Measurements from ENCODE around the gene TLCD2. TPM values are rescaled to one million over a fixed set of nuclear protein-coding genes. Genes with fewer than 3 reads are reported as not detected.

TLCD2 gene
- total RNA-seq, 1 experiment from 2014 or later: 1.9 TPM

DNA sequence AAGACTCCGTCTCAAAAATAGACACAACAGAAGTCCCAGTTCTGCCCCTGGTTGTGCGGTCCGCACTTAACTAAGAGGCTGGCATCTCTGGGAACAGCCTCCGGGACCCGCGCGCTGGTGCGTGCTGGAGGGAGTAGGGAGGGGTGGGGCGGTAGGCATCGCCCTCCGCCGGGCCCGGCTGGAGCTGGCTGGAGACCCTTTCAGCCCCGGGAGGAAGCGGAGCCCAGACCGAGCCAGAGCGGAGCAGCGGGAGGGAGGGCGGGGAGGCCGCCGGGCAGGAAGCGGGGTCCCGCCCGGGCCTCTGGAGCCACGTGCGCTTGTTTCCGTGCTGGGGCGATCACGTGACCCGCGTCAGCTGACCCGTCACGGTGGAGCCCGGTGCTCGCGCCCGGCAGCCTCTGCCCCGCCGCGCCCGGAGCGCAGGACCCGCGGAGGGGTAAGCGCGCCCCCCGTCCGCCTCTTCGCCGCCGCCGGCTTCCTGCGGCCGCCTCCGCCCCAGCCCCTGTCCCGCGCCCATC, 14.2 kb upstream of the TLCD2 start, which contains the start of gene WDR81 (continued):
- TF ChIP-seq, protein P1, sequence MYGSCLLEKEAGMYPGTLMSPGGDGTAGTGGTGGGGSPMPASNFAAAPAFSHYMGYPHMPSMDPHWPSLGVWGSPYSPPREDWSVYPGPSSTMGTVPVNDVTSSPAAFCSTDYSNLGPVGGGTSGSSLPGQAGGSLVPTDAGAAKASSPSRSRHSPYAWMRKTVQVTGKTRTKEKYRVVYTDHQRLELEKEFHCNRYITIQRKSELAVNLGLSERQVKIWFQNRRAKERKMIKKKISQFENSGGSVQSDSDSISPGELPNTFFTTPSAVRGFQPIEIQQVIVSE (CRISPR knock-in tag; IDR thresholded peaks at IDR 0.05; ENCODE audit: borderline replicate concordance): no peak
- TF ChIP-seq NR2C2 (CRISPR knock-in tag; IDR thresholded peaks at IDR 0.05): no peak
- TF ChIP-seq FOXK1 (CRISPR knock-in tag; IDR thresholded peaks at IDR 0.05): peak; percentile 100
- peak; percentile 11; the same call in 1 of the 2 replicates for TF ChIP-seq ZBTB21 (CRISPR knock-in tag; IDR thresholded peaks at IDR 0.05; ENCODE audit: borderline replicate concordance)
- no peak for TF ChIP-seq NFE2L1 (CRISPR knock-in tag; IDR thresholded peaks at IDR 0.05)
- TF ChIP-seq, protein P2, sequence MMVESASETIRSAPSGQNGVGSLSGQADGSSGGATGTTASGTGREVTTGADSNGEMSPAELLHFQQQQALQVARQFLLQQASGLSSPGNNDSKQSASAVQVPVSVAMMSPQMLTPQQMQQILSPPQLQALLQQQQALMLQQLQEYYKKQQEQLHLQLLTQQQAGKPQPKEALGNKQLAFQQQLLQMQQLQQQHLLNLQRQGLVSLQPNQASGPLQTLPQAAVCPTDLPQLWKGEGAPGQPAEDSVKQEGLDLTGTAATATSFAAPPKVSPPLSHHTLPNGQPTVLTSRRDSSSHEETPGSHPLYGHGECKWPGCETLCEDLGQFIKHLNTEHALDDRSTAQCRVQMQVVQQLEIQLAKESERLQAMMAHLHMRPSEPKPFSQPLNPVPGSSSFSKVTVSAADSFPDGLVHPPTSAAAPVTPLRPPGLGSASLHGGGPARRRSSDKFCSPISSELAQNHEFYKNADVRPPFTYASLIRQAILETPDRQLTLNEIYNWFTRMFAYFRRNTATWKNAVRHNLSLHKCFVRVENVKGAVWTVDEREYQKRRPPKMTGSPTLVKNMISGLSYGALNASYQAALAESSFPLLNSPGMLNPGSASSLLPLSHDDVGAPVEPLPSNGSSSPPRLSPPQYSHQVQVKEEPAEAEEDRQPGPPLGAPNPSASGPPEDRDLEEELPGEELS (CRISPR knock-in tag; IDR thresholded peaks at IDR 0.05): peak; percentile 76; the same call in 1 of the 2 replicates
- no peak for TF ChIP-seq MXD4 (CRISPR knock-in tag; IDR thresholded peaks at IDR 0.05; ENCODE audit: borderline replicate concordance)
- no peak for TF ChIP-seq NFATC4 (CRISPR knock-in tag; IDR thresholded peaks at IDR 0.05)
- TF ChIP-seq, protein P3, sequence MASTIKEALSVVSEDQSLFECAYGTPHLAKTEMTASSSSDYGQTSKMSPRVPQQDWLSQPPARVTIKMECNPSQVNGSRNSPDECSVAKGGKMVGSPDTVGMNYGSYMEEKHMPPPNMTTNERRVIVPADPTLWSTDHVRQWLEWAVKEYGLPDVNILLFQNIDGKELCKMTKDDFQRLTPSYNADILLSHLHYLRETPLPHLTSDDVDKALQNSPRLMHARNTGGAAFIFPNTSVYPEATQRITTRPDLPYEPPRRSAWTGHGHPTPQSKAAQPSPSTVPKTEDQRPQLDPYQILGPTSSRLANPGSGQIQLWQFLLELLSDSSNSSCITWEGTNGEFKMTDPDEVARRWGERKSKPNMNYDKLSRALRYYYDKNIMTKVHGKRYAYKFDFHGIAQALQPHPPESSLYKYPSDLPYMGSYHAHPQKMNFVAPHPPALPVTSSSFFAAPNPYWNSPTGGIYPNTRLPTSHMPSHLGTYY (CRISPR knock-in tag; IDR thresholded peaks at IDR 0.05): no peak
- no peak for TF ChIP-seq ZNF317 (CRISPR knock-in tag; IDR thresholded peaks at IDR 0.05; ENCODE audit: borderline replicate concordance, low read depth)
- TF ChIP-seq, protein P4, sequence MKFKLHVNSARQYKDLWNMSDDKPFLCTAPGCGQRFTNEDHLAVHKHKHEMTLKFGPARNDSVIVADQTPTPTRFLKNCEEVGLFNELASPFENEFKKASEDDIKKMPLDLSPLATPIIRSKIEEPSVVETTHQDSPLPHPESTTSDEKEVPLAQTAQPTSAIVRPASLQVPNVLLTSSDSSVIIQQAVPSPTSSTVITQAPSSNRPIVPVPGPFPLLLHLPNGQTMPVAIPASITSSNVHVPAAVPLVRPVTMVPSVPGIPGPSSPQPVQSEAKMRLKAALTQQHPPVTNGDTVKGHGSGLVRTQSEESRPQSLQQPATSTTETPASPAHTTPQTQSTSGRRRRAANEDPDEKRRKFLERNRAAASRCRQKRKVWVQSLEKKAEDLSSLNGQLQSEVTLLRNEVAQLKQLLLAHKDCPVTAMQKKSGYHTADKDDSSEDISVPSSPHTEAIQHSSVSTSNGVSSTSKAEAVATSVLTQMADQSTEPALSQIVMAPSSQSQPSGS (CRISPR knock-in tag; IDR thresholded peaks at IDR 0.05; ENCODE audit: borderline replicate concordance, low read depth): no peak
- TF ChIP-seq ZNF138 (CRISPR knock-in tag; conservative IDR thresholded peaks at IDR 0.05): no peak
- peak; percentile 80 for TF ChIP-seq ETV6 (CRISPR knock-in tag; IDR thresholded peaks at IDR 0.05)
- 0 out of 2 replicates have a peak, but pooled peaks have one; percentile 22 for TF ChIP-seq ESRRA (CRISPR knock-in tag; IDR thresholded peaks at IDR 0.05; ENCODE audit: borderline replicate concordance)
- TF ChIP-seq HMGA2 (CRISPR knock-in tag; IDR thresholded peaks at IDR 0.05): no peak
- TF ChIP-seq, protein P5, sequence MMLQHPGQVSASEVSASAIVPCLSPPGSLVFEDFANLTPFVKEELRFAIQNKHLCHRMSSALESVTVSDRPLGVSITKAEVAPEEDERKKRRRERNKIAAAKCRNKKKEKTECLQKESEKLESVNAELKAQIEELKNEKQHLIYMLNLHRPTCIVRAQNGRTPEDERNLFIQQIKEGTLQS (CRISPR knock-in tag; conservative IDR thresholded peaks at IDR 0.05): no peak
- TF ChIP-seq, protein P6, sequence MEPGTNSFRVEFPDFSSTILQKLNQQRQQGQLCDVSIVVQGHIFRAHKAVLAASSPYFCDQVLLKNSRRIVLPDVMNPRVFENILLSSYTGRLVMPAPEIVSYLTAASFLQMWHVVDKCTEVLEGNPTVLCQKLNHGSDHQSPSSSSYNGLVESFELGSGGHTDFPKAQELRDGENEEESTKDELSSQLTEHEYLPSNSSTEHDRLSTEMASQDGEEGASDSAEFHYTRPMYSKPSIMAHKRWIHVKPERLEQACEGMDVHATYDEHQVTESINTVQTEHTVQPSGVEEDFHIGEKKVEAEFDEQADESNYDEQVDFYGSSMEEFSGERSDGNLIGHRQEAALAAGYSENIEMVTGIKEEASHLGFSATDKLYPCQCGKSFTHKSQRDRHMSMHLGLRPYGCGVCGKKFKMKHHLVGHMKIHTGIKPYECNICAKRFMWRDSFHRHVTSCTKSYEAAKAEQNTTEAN (CRISPR knock-in tag; IDR thresholded peaks at IDR 0.05): peak; percentile 39; the same call in 1 of the 2 replicates
- no peak for TF ChIP-seq ATF1 (CRISPR knock-in tag; IDR thresholded peaks at IDR 0.05)
- TF ChIP-seq ZNF121 (CRISPR knock-in tag; IDR thresholded peaks at IDR 0.05): no peak
- TF ChIP-seq, protein P7, sequence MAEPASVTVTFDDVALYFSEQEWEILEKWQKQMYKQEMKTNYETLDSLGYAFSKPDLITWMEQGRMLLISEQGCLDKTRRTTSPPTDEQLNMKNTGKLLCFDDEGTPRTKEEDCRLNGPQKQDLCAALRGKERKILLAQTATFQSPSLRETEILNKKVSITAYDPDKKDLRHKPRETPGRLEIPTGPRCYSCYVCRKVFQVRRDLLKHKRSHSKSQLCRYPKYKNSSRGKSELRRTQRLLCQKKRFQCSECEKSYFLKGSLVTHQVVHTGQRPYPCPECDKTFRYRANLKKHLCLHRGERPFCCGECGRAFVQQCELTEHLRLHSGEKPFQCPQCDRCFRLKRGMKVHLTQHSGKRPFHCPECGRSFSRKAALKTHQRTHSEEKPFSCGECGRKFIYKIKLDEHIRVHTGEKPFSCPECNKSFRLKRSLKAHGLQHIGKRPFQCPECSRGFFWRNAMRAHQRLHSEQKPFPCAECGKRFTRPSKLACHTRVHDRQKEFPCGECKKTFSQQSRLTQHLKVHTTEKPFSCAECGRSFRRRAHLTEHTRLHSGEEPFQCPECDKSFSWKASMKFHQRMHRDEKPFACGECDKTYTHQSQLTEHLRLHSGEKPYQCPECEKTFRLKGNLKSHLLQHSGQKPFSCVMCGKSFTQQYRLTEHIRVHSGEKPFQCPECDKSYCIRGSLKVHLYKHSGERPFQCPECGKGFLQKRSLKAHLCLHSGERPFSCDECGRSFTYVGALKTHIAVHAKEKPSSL (CRISPR knock-in tag; conservative IDR thresholded peaks at IDR 0.05): no peak
- no peak for TF ChIP-seq KAT7 (CRISPR knock-in tag; IDR thresholded peaks at IDR 0.05; ENCODE audit: borderline replicate concordance)
- TF ChIP-seq TCF7 (CRISPR knock-in tag; IDR thresholded peaks at IDR 0.05; ENCODE audit: low read depth): no peak
- no peak for TF ChIP-seq IRF2 (CRISPR knock-in tag; IDR thresholded peaks at IDR 0.05; ENCODE audit: borderline replicate concordance, low read depth)
- no peak for TF ChIP-seq CREM (CRISPR knock-in tag; IDR thresholded peaks at IDR 0.05)
- TF ChIP-seq, protein P8, sequence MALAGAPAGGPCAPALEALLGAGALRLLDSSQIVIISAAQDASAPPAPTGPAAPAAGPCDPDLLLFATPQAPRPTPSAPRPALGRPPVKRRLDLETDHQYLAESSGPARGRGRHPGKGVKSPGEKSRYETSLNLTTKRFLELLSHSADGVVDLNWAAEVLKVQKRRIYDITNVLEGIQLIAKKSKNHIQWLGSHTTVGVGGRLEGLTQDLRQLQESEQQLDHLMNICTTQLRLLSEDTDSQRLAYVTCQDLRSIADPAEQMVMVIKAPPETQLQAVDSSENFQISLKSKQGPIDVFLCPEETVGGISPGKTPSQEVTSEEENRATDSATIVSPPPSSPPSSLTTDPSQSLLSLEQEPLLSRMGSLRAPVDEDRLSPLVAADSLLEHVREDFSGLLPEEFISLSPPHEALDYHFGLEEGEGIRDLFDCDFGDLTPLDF (CRISPR knock-in tag; IDR thresholded peaks at IDR 0.05): no peak
- TF ChIP-seq, protein P9, sequence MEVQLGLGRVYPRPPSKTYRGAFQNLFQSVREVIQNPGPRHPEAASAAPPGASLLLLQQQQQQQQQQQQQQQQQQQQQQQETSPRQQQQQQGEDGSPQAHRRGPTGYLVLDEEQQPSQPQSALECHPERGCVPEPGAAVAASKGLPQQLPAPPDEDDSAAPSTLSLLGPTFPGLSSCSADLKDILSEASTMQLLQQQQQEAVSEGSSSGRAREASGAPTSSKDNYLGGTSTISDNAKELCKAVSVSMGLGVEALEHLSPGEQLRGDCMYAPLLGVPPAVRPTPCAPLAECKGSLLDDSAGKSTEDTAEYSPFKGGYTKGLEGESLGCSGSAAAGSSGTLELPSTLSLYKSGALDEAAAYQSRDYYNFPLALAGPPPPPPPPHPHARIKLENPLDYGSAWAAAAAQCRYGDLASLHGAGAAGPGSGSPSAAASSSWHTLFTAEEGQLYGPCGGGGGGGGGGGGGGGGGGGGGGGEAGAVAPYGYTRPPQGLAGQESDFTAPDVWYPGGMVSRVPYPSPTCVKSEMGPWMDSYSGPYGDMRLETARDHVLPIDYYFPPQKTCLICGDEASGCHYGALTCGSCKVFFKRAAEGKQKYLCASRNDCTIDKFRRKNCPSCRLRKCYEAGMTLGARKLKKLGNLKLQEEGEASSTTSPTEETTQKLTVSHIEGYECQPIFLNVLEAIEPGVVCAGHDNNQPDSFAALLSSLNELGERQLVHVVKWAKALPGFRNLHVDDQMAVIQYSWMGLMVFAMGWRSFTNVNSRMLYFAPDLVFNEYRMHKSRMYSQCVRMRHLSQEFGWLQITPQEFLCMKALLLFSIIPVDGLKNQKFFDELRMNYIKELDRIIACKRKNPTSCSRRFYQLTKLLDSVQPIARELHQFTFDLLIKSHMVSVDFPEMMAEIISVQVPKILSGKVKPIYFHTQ (CRISPR knock-in tag; IDR thresholded peaks at IDR 0.05): no peak
- no peak for TF ChIP-seq JAZF1 (CRISPR knock-in tag; IDR thresholded peaks at IDR 0.05)

All from WTC11 (cell line).